Posterior cingulate gyrus (tissue), 11 donors: Measurements from ENCODE around the gene SYNE2.

ENCODE experiments used
- DNase-seq, 10 donors: peaks; one replicate each; pipeline versions ENCODE4 v3.0.0 to v3.0.0-alpha.2; 2020 to 2021; ENCODE audit warnings: mixed read lengths in 3 of 10
- intact Hi-C: fragments of 100-400 bp; cut with DNase I; formaldehyde crosslinking; loops from one replicate; pipeline ENCODE4 v1.15.1; 2023

The SYNE2 gene

GRCh38 chr14:63902375-63902976 is 49.7 kb downstream of the SYNE2 start:
- no peak for DNase-seq
- intact Hi-C loops = no loop called here

- DNase-seq = no peak
- intact Hi-C loops = no loop called here
These were observed 51.9 kb downstream of the SYNE2 start for GRCh38 chr14:63904724-63905123.

- intact Hi-C loops = no loop called here
These were observed 52.6 kb downstream of the SYNE2 start for GRCh38 chr14:63905370-63905769.

GRCh38 chr14:63908667-63909264 is 56.0 kb downstream of the SYNE2 start:
- no peak for DNase-seq
- intact Hi-C loops = no loop called here

More at GRCh38 chr14:63905370-63905769, 52.6 kb downstream of the SYNE2 start:
- no peak for DNase-seq

DNA sequence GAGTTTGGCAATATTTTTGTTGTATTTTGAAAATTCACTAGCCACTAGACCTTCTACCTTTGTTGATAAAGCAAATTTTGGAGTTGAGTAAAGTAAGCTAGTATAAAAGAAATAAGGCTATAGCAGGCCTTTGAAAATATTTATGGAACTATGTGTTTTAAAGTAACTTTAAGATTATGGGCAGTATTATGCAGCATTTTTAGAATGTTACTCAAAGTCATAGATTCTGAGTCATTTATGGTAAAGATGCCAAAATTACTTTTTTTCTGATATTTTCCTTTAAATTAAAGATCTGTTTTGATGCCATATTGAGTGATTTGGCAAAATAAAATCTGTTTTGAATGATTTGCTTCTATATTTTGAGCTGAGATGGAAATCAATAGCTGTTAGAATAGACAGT is 57.2 kb downstream of the SYNE2 start:
- intact Hi-C loops = no loop called here

GRCh38 chr14:63910583-63911363 is 58.0 kb downstream of the SYNE2 start:
- DNase-seq = no peak
- intact Hi-C loops = no loop called here

More for the DNA sequence above, 57.2 kb downstream of the SYNE2 start:
- no peak for DNase-seq

DNA sequence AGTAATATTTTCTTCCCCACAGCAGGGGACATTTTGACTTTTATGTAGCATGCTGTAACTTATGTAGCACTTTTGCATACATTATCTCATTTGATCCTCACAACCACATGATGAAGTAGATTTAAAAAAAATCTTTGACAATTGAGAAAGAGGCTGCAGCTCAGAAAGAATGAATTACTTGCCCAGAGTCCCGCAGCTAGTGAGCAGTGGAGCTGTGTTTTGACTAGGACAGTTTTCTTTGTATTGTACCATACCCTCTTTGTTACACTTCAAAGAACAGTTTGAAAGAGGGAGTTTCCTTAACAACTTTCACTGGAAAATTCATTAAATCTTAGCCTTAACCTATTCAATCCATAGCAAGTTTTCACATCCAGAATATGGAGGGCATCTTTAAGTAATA is 58.6 kb downstream of the SYNE2 start:
- DNase-seq = no peak
- intact Hi-C loops = no loop called here

DNA sequence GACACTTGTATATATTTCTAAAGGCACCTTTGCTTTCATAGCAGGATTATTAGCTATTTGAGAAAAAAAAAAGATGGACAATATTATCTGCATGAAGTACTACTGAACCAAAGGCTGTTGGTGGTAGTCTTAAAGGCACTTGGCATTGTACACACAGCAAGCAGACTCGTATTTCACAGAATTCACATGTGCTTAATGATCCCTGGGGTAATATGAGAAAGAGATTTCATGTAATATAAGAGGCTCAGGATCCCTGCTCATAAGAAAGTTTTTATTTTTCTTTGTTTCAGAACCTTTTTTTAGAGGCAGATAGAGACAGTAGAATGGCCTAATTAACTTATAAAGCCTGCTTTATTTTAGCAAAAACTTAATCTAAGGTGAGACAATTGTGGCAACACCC is 59.5 kb downstream of the SYNE2 start:
- DNase-seq = no peak

GRCh38 chr14:63918411-63918810 is 65.6 kb downstream of the SYNE2 start:
- DNase-seq = no peak
- intact Hi-C loops = no loop called here

More for the DNA sequence above, 59.5 kb downstream of the SYNE2 start:
- intact Hi-C loops = no loop called here

GRCh38 chr14:63922696-63923421 is 70.1 kb downstream of the SYNE2 start:
- DNase-seq = no peak
- intact Hi-C loops = no loop called here

DNA sequence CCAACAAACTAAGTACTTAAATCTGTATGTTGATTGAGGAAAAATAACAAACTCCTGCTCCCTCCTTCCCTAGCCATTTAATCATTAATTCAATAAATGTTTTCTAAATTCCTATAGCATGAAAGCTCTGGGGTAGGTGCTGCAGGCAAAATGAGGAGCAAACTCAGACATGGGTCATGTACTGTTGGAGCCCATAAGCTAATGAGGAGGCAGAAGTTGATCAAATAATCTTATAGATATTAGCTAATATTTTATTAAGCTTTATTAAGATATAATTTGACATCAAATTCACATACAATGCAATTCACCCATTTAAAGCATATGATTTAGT is 70.6 kb downstream of the SYNE2 start:
- intact Hi-C loops = no loop called here
- DNase-seq = no peak

GRCh38 chr14:63924375-63924774 is 71.6 kb downstream of the SYNE2 start:
- intact Hi-C loops = no loop called here
- DNase-seq = no peak

GRCh38 chr14:63926641-63927040 is 73.8 kb downstream of the SYNE2 start:
- no peak for DNase-seq
- intact Hi-C loops = no loop called here

DNA sequence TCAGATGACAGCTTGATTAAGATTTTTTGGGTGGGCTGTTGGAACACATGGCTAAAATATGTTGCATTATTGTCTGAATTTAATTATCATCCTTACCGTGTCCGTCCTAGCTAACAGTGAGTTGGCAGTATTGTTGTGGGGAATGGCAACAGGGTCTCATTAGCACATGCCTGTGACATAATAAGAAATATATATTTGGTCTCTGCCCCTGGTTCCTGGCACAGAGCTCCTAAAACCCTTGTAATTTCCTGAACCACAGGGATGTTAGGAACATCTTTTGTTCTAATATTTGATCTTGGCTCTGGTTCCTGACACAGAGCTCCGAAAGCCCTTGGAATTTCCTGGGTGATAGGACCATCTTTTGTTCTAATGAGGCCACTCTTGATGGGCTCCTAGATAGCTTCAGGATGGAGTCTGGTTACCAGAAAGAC is 76.0 kb downstream of the SYNE2 start:
- no peak for DNase-seq
- intact Hi-C loops = no loop called here

DNA sequence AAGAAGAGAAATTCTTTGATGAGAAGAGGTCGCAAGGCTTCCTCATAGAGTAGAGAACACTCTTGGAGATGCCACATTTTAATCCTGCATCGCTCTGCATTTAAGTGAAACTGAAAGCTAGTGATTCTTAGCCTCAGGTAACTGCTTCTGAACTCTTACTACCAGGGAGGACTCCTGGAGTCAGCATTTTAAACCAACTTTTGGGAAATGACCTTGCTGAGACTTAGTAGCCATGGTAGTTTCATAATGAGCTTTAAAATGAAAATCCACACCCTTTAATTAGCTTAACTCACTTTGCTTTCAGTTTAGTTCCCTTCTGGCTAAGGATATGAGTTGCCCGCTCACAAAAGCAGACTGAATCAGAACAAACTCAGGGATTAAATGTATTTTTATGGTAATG is 80.3 kb downstream of the SYNE2 start:
- intact Hi-C loops = no loop called here

DNA sequence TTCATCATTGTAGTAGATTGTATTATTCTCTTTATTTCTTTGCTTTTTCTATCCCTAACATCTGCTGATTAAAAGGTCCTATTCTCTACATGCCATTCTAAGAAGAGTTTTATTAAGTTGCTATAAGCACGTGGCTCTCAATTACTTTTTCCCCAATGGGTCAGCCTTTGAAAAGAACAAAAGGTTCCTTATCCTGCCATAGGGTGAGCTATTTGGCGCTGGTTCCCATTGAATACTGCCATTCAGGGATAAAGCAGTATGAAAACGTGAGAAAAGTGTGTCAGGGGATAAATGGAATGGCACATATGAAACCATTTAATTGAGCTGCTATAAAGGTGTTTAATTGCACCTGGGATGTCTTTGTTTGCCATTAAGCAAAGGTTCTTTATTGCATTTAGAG is 80.9 kb downstream of the SYNE2 start:
- no peak for DNase-seq
- intact Hi-C loops = no loop called here

More for the DNA sequence above, 80.3 kb downstream of the SYNE2 start:
- DNase-seq = no peak

DNA sequence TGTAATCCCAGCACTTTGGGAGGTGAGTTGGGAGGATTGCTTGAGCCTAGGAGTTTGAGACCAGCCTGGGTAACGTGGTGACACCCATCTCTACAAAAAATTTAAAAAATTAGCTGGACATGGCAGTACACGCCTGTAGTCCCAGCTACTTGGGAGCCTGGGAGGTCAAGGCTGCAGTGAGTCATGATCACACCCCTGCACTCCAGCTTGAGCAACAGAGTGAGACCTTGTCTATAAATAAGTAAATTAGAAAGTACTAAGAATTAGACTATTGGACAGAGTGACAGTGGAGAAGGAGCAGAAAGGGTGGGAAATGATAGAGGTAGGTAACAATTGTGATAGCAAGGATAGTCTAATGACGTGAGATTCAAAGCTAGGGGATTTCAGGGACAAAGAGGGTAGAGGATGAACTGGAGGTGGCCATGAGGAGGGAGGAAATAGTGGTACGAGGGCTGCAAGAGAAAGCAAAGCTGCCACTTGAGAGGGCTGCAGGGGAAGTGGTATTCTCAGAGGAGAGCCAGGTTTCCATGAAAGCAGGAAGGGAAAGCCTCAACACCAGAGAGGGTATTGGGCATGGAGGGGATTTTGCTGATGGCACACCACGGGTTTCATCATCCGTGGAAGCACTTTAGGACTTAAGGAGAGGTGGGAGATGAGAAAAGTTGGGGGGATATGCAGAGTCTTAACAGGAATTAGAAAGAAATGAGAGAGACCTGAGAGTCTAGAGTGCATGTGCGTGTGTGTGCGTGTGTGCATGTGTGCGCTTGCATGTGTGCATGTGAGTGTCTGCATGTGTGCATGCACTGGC is 85.6 kb downstream of the SYNE2 start:
- intact Hi-C loops = no loop called here
- no peak for DNase-seq

- no peak for DNase-seq
- intact Hi-C loops = no loop called here
These were observed 86.1 kb downstream of the SYNE2 start for GRCh38 chr14:63939006-63939270.

DNA sequence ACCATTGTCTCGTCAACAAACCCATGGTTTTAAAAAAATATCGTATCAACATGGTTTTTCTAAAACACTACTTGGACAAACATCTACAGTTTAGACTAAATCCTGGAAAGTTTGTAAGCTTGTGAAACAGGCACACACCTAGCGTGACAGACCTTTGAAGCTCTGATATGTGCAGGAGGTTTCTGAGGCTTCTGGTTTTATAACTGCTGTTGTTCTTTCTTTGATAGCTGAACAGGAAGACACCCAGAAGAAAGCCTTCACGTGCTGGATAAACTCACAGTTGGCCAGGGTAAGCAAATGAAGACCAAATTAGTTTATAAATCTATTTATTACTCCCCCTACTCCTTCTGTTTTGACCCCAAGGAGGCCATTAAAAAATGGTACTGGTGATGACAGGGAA is 87.6 kb downstream of the SYNE2 start:
- no peak for DNase-seq
- intact Hi-C loops = no loop called here

GRCh38 chr14:63941023-63941422 is 88.2 kb downstream of the SYNE2 start:
- intact Hi-C loops = no loop called here
- no peak for DNase-seq

GRCh38 chr14:63949696-63950095 is 96.9 kb downstream of the SYNE2 start:
- intact Hi-C loops = no loop called here
- DNase-seq = no peak
